Measurements from ENCODE around the gene MSRB1. TPM values are rescaled to one million over a fixed set of nuclear protein-coding genes. Genes with fewer than 3 reads are reported as not detected.

MSRB1 gene
- total RNA-seq, 1 experiment from 2014 or later = 26.4 TPM

DNA sequence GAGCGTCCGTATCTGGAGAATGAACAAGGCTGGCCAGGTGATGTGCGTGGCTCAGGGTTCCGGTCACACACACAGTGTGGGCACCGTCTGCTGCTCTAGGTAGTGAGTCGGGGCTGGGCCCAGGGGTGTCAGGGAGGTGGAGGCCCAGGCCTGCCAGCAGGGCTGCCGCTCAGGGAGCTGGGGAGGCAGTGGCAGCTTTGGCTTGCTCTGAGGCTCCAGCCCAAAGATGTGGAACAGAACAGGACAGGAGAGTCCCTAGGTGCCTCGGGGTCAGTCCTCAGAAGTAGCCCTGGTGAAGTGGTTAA, 33.2 kb upstream of the MSRB1 start (continued):
- TF ChIP-seq, protein P1, sequence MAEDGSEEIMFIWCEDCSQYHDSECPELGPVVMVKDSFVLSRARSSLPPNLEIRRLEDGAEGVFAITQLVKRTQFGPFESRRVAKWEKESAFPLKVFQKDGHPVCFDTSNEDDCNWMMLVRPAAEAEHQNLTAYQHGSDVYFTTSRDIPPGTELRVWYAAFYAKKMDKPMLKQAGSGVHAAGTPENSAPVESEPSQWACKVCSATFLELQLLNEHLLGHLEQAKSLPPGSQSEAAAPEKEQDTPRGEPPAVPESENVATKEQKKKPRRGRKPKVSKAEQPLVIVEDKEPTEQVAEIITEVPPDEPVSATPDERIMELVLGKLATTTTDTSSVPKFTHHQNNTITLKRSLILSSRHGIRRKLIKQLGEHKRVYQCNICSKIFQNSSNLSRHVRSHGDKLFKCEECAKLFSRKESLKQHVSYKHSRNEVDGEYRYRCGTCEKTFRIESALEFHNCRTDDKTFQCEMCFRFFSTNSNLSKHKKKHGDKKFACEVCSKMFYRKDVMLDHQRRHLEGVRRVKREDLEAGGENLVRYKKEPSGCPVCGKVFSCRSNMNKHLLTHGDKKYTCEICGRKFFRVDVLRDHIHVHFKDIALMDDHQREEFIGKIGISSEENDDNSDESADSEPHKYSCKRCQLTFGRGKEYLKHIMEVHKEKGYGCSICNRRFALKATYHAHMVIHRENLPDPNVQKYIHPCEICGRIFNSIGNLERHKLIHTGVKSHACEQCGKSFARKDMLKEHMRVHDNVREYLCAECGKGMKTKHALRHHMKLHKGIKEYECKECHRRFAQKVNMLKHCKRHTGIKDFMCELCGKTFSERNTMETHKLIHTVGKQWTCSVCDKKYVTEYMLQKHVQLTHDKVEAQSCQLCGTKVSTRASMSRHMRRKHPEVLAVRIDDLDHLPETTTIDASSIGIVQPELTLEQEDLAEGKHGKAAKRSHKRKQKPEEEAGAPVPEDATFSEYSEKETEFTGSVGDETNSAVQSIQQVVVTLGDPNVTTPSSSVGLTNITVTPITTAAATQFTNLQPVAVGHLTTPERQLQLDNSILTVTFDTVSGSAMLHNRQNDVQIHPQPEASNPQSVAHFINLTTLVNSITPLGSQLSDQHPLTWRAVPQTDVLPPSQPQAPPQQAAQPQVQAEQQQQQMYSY (CRISPR knock-in tag; IDR thresholded peaks at IDR 0.05) = no peak
- TF ChIP-seq SMAD3 (CRISPR knock-in tag; IDR thresholded peaks at IDR 0.05; ENCODE audit: borderline replicate concordance) = no peak

- POLR2A ChIA-PET = no interaction called here
- CTCF ChIA-PET = no interaction called here
- Mint-ChIP-seq H3K36me3 (peaks cover 10% of the 10 kb centered on the region), H3K4me3 (no peak overlapping the region), H3K9me3 (no peaks in the 10 kb centered on the region), H3K4me1 (peaks cover 18% of the 10 kb centered on the region), H3K27ac (no peak overlapping the region), H3K27me3 (ENCODE audit: low read depth) (peaks cover 11% of the 10 kb centered on the region)
- DNase-seq (ENCODE audit: low spot score) = no peak
- TF ChIP-seq RORB (CRISPR knock-in tag; IDR thresholded peaks at IDR 0.05) = no peak
- TF ChIP-seq, protein P2, sequence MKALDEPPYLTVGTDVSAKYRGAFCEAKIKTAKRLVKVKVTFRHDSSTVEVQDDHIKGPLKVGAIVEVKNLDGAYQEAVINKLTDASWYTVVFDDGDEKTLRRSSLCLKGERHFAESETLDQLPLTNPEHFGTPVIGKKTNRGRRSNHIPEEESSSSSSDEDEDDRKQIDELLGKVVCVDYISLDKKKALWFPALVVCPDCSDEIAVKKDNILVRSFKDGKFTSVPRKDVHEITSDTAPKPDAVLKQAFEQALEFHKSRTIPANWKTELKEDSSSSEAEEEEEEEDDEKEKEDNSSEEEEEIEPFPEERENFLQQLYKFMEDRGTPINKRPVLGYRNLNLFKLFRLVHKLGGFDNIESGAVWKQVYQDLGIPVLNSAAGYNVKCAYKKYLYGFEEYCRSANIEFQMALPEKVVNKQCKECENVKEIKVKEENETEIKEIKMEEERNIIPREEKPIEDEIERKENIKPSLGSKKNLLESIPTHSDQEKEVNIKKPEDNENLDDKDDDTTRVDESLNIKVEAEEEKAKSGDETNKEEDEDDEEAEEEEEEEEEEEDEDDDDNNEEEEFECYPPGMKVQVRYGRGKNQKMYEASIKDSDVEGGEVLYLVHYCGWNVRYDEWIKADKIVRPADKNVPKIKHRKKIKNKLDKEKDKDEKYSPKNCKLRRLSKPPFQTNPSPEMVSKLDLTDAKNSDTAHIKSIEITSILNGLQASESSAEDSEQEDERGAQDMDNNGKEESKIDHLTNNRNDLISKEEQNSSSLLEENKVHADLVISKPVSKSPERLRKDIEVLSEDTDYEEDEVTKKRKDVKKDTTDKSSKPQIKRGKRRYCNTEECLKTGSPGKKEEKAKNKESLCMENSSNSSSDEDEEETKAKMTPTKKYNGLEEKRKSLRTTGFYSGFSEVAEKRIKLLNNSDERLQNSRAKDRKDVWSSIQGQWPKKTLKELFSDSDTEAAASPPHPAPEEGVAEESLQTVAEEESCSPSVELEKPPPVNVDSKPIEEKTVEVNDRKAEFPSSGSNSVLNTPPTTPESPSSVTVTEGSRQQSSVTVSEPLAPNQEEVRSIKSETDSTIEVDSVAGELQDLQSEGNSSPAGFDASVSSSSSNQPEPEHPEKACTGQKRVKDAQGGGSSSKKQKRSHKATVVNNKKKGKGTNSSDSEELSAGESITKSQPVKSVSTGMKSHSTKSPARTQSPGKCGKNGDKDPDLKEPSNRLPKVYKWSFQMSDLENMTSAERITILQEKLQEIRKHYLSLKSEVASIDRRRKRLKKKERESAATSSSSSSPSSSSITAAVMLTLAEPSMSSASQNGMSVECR (CRISPR knock-in tag; IDR thresholded peaks at IDR 0.05; ENCODE audit: borderline replicate concordance) = no peak
- TF ChIP-seq KAT7 (CRISPR knock-in tag; IDR thresholded peaks at IDR 0.05; ENCODE audit: borderline replicate concordance) = no peak
- no peak for TF ChIP-seq NR3C1 (CRISPR knock-in tag; conservative IDR thresholded peaks at IDR 0.05; ENCODE audit: low read depth)
- no peak for TF ChIP-seq E2F4 (CRISPR knock-in tag; IDR thresholded peaks at IDR 0.05; ENCODE audit: borderline replicate concordance, low read depth)
- no peak for TF ChIP-seq RELA (CRISPR knock-in tag; IDR thresholded peaks at IDR 0.05; ENCODE audit: borderline replicate concordance)
- TF ChIP-seq TEAD1 (CRISPR knock-in tag; IDR thresholded peaks at IDR 0.05) = no peak
- no peak for TF ChIP-seq SOX15 (CRISPR knock-in tag; IDR thresholded peaks at IDR 0.05)
- TF ChIP-seq SP1 (CRISPR knock-in tag; conservative IDR thresholded peaks at IDR 0.05) = no peak
- ATAC-seq = no peak
Measured at GRCh38 chr16:1975432-1976215, 32.6 kb upstream of the MSRB1 start.

- Mint-ChIP-seq H3K4me1 (peaks cover 15% of the 10 kb centered on the region), H3K27ac (no peak overlapping the region), H3K27me3 (ENCODE audit: low read depth) (no peaks in the 10 kb centered on the region), H3K36me3 (peaks cover 10% of the 10 kb centered on the region), H3K9me3 (no peaks in the 10 kb centered on the region), H3K4me3 (peak overlapping the region; percentile 24)
- ATAC-seq (no peak), DNase-seq (ENCODE audit: low spot score) (no peak)
- ChIA-PET POLR2A (no interaction called here), CTCF (no interaction called here)
- TF ChIP-seq, protein P3, sequence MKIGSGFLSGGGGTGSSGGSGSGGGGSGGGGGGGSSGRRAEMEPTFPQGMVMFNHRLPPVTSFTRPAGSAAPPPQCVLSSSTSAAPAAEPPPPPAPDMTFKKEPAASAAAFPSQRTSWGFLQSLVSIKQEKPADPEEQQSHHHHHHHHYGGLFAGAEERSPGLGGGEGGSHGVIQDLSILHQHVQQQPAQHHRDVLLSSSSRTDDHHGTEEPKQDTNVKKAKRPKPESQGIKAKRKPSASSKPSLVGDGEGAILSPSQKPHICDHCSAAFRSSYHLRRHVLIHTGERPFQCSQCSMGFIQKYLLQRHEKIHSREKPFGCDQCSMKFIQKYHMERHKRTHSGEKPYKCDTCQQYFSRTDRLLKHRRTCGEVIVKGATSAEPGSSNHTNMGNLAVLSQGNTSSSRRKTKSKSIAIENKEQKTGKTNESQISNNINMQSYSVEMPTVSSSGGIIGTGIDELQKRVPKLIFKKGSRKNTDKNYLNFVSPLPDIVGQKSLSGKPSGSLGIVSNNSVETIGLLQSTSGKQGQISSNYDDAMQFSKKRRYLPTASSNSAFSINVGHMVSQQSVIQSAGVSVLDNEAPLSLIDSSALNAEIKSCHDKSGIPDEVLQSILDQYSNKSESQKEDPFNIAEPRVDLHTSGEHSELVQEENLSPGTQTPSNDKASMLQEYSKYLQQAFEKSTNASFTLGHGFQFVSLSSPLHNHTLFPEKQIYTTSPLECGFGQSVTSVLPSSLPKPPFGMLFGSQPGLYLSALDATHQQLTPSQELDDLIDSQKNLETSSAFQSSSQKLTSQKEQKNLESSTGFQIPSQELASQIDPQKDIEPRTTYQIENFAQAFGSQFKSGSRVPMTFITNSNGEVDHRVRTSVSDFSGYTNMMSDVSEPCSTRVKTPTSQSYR (CRISPR knock-in tag; IDR thresholded peaks at IDR 0.05) = no peak
Measured at GRCh38 chr16:1974157-1975070, 31.4 kb upstream of the MSRB1 start.

Measured in WTC11 (cell line).